Fibroblast of peridontal ligament (primary cell): Measurements from ENCODE around the gene CTXND1.

ENCODE experiments used
- DNase-seq: peaks from one replicate; pipeline ENCODE4 v3.0.0-alpha.2; 2010; ENCODE audit errors: extremely low read depth

CTXND1 gene

DNA sequence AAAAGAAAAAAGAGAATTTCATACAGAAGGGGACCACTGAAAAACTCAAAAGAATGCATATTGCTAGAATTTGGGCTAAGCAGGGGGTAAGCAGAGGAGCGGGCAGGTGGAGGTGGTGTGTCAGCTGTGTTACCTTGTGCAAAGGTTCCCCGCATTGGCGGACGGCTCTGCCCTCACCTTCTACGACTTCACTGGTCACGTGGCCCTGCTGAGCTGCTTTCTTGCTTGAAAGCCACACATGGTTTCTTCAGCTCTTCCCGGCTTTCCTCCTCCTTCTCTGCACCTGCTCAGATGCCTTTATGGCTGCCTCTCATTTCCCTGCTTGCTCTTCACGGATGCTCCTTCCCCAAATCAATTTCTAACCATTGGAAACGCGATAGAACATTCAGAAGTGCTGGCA, 68.7 kb downstream of the CTXND1 start:
- DNase-seq = no peak

DNA sequence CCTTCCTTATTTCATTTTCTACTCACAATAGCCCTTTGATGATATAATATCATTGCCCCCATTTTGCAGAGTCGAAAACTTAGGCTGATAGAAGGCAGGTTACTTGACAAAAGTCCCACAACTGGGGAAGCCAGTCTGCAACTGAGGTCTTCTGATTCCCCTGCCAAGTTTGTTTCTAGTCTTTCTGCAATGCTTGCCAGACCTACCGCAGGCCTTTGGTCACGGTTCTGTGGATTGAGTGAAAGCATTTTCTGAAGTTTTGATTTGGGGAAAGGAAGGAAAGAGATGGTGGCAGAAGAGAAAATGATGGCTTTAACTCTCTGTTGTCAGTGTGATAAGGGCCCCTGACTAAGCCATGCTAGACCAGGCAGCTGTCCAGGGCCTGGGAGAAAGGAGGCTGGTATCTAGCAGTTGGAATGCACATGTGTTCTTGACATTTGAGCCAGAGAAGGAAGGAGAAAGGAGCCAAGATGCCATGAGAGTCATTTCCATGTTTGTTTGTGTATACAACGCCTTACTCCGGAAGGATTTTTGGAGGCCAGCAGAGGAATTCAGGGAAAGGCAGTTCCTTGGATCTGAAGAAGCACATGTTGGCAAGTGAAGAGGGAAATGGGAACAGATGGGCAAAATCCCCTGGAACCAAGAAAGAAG, 69.3 kb downstream of the CTXND1 start:
- DNase-seq = peak; percentile 92

DNA sequence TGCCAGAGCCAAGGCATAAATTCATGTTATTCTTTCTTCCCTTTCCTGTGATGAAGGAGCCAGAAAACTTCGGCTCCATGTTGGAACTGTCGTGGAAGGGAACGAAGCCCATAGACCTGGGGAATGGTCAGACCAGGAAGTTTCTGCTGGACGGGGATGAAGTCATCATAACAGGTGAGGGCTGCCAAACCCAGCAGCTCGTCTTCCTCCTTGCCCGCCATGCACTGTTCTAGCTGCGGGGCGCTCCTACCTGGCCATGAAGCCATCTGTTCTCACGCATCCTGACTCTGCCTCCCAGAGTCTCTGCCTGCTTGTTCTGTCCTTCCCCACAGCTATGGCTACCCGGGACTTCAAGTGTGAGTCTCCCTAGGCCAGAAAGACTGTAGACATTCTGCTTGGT, 71.0 kb downstream of the CTXND1 start:
- no peak for DNase-seq

DNA sequence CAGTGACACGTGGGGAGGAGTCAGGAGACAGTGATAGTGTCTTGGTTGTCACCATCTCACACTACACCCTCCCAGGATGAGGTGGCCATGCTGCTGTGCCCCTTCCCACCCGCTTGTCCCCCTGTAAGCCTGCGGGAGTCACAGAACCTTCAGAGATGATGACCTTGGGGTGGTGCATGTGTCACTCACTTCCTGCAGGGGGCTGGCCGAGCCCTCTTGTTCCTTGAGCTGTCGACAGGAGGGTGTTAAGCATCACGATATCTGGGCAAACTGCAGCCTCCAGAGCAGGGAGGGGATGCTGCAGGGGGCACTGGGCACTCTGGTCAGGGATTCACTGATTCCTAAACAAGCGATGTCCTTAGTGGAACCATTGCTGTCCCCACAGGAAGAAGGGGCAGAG, 71.5 kb downstream of the CTXND1 start:
- no peak for DNase-seq

DNA sequence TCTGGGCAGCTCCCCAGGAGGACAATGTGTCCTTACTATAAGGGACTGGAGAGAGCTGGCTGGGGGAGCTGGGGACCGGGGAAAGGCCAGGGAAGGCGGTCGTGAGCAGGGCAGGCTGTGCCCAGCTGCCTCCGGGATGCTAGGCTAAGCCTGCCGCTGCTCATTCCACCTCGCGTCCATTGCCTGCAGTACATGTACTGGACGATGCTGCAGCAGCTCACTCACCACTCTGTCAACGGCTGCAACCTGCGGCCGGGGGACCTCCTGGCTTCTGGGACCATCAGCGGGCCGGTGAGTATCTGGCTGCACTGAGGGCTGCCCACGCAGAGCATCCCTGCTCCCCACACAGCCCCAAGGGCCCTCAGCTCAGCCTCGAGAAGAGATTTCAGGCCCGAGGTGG, 72.1 kb downstream of the CTXND1 start:
- DNase-seq = no peak

DNA sequence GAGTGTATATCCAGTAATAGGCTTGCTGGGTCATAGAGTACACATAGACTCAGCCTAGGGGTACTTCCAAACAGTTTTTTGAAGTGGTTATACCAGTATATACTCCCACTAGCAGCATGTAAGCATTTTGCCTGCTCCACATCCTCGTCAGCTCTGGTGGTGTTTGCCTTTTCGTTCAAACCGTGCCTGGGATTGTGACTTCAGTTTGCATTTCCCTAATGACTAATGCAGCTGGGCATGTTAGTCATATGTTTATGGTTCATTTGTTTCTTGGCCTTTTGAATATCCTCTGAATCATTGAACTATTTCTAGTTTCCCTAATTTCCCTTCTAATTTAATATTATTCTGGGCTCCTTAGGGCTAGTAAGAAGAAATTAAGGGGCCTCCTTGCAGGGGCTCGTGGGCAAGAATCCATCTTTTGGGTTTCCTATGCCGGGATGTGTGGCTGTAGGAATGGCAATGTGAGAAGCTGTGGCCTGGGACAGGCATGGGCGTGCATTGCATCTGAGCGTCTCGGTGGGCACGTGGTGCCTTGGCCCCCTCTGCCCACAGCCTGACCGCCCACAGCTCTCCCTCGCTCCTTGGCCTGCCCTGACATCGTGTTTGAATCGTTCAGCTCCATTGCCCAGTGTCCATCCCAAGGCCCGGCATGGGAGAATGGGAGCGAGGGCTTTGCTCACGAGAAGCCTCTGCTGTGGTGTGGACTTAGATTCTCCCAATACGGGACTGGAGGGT, 72.8 kb downstream of the CTXND1 start:
- DNase-seq = peak; percentile 89

DNA sequence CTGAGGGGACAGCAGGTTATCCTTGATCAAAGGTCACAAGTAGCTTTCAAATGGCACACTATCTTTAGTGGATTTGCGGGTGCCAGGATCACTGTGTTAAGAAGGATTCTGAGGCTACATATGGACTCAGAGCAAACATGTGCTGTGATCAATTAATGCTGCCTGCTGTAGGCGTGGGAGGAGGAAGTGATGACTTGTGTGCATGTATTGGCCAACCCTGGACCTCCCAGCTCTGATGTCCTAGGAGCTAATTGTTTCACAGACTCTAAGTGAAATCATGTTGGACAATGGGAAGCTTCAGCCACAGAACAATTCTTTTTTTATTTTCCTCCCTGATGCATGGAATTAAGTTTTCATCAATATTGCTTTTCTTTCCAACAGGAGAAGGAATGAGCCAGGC, 74.9 kb downstream of the CTXND1 start:
- no peak for DNase-seq

DNA sequence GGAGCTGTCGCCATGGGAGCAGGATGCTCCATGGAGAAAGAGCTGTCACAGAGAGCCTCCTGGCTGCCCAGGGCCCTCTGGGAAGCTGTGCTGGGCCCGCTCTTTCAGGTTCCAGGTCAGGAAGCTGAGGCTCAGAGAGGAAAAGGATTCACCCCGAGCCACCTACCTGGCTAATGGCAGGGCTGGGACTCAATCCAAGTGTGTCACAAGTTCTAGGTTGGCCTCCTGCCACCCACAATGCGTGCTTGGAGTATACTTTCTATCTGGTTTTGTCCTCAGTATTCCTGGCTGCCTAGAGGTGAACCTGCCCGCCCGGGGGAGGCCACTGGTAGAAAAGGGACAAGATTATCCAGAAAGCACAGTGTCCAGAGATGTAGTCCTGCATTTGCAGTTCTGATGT, 75.6 kb downstream of the CTXND1 start:
- DNase-seq = no peak

DNA sequence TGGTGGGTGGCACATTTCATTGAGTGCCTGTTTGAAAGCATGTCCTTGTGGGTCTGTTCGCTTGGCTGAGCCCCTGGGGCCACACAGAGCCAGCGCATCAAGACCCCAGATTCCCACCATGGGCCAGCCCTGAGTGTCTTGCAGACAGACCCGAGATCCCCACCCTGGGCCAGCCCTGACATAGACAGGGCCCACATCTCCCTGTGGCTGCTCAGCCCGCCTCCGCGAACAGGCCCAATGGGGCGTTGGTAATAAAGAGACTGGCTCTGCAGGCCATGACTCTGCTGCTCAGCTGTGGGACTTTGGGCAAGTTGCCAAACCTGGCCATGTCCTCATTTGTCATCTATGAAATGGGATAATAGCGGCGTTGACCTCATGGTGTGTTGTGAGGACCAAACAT, 76.6 kb downstream of the CTXND1 start:
- no peak for DNase-seq

DNA sequence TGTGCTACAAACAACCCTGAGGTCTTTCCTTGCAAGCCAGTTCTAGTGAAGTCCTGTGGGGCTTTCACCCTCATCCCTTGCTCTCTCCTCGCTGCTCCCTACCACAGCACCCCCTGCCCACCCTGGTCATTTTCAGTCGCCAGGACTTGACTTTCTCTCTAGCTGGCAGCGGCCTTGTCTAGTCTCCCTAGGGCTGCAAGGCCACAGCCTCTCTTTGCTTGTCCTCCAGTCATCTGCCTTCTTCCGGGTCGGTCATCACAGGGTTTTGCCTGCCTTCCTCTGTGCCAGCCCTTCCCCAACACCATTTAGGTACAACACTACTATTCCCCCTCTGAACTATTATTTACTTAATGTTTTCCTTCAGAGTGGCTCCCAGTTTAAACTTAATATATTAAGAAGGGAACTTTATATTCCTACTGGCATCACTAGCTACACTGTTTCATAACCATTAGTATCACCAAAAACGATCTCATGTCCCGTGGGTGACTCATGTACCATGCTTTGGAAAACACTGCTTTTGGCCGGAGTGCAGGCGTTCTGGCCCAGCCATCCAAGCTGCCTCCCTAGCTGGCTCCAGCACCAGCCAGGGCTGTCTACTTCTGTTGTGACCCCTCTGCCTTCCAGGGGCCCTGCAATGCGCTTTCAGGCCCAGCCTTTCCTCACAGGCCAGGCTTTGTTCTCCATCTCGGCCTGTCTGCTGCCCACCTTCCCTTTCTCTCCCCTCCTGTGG, 77.8 kb downstream of the CTXND1 start:
- DNase-seq = peak; percentile 89

DNA sequence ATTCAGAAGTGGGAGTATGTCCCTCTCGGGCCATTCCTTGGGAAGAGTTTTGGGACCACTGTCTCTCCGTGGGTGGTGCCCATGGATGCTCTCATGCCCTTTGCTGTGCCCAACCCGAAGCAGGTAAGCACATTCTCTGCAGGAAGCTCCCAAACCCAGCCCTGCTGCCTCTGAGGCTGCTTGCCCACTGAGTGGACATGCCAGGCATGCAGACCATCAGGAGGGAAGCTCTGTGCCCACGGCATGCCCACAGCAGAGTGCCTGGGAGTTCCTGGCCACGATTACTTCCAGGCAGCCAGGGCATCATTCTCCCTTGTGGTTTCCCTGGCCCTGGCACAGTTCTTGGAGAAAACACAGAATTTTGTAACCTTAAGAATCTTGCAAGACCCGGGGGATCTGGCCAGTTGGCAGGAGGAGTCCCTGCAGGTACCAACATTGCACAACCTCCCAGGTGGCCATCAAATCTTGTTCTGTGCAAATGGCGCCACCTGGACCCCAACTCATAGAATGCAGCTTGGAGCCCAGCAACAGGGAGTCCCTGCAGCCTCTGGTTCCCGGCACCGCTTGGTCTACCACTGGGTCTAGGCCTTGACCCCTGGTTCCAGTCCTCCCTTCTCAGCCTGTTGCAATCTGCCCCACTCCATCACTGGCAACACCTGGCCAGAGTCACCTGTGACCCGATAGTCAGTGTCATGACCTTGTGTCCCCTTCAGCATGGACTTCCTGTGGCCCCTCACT, 78.8 kb downstream of the CTXND1 start:
- peak; percentile 40 for DNase-seq

DNA sequence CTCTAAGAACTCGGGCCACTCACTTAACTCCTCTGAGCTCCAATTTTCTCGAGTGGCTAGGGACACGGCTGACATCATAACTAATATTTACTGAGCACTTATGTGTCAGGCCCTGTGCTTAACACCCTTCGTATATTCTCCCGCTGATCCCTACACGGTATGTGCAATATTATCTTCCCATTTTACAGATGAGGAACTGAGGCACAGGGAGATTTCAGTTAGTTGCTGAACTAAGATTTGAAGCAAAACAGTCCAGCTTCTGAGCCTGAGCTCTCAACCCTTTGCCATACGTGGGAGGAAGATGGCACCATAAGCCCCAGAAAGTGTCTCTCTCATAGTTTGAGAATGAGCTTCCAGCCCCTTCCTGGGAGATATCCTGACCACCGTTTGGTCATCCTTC, 79.6 kb downstream of the CTXND1 start:
- no peak for DNase-seq

DNA sequence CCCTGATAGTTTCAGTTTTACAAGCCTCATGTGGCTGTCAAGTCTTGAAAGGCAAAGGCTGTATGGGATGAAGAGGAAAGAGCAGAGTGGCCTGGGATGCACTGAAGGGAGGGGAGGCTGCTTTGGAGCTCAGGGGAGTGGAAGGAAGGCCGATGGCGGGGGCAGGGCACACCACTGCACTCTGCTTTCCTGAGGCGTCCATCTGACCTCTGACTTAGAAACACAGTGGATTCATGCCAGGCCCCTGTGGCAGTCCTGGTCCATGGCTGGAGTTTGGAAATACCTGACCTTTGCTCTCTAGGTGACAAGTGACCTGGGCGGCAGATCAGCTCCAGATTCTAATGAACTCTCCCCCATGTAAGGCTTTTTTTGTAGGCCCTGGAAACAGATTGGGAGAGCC, 80.2 kb downstream of the CTXND1 start:
- DNase-seq = no peak

DNA sequence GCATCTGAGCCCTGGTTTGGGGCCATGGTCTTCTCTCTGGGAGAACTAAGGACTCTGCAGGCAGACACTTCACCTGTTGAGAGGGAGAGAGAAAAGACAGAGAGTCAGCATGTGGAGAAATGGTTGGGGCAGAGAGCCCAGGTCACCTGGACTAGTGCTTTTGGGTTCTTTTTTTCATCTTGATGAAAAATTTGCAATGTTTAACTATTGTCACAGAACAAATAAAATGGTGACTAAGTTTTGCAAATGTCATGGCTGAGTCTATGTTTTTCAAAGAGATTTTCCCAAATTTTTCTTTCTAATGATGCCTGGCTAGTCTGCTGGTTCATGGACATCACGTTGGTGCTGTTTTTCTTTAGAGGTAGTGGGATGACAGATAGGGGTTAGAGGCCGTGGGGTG, 81.4 kb downstream of the CTXND1 start:
- no peak for DNase-seq

DNA sequence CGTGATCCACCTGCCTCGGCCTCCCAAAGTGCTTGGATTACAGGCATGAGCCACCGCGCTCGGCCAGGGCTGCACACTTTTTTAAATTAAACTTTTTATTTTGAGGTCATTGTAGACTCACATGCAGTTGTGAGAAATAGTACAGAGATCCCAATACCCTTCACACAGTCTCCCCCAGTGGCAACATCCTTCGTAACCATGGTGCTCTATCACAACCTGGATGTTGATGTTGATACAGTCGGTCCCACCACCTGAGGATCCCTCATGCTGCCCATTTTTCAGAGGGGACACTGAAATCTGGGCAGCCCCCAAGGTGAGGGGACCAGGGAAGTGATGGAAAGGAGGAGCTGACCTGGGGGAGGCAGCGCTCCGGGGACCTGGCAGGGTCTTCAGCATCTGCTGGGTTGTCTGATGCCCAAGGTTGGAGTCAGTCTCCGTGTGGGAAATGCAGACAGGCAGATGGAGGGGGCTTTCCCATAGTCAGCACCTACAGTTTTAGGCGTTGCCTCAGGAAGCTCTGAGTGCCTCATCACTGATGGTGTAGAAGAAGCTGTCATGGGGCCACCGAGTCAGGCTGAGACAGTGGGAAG, 82.2 kb downstream of the CTXND1 start:
- DNase-seq = no peak

DNA sequence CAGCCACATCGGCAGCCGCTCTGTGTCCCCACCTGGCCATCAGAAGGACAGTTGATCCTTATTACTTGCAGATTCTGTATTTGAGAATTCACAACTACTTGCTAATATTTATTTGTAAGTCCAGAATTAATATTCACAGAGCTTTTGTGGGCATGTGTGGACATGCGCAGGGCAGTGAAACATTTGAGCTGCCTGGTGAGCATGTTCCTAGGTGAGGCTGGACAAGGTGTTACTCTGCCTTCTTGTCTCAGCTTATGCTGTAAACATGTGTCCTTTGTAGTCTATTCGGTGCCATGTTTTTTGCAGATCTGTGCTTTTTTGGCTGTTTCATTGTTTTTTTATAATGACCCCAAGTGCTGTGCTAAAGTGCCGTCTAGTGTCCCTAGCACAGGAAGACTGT, 83.6 kb downstream of the CTXND1 start:
- DNase-seq = no peak

DNA sequence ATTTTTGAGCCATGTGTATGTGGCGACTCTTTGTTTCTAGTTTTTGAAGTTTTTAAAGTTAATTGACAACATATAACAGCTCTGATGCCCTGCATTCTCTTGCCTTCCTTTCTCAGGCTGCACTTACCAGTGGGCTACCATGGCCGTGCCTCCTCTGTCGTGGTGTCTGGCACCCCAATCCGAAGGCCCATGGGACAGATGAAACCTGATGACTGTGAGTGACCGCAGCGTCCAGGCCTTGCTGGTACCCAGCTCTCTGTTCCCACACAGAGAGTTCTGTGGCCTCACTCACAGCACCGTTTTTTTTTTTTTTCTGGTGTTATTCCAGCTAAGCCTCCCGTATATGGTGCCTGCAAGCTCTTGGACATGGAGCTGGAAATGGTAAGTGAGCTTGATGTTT, 84.1 kb downstream of the CTXND1 start:
- no peak for DNase-seq

DNA sequence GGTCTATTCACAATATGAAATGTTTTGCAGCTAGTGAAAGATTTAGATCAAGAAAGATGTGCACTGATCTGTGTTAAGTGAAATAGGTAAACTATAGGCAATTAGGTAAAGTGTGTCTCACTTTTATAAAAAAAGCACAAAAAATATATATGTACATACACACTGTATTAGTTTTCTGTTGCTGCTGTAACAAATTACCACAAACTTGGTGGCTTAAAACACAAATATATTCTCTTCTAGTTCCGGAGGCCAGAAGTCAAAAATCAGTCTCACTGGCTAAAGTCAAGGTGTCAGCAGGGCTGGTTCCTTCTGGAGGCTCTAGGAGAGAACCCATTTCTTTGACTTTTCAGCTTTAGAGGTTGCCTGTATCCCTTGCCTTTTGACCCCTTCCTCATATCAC, 88.1 kb downstream of the CTXND1 start:
- no peak for DNase-seq

DNA sequence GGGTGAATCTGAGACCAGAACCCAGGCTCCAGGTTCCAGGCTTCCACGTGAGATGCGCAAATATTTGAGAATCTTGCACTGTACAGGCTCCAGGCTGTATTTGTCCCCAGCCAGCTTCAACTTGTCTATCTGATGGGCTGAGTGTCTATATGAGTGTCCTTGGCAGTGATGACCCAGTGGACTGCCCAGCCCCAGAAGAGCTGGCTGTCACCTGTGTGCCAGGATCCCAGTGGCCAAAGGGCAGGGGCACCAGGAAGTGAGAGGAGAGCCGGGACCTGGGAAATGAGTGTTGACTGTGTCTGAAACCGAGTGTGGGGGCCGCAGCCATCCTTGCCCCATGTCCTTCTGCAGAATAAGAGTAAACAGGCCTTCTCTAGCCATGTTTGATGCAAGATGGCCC, 88.8 kb downstream of the CTXND1 start:
- DNase-seq = no peak

DNA sequence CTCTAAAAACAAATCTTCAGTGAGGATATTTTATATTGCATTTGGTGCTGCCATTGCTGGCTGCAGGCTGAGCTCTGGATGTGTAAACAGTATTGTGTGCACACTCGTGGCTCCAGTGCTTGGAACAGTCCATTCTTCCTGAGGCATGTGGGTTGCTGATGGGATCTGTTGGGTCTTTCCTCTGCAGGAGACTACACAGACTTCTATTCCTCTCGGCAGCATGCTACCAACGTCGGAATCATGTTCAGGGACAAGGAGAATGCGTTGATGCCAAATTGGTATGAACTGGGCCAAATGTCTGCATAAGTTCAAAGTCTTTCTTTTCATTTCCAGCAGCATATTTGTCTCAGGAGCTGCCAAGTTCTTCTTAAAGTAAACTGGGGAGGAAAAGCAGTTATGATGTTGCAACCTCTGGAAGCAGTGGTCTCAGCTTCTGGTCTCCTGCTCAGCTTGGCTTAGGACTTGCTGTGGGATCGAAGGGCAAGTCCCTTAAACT, 89.9 kb downstream of the CTXND1 start:
- peak; percentile 70 for DNase-seq

DNA sequence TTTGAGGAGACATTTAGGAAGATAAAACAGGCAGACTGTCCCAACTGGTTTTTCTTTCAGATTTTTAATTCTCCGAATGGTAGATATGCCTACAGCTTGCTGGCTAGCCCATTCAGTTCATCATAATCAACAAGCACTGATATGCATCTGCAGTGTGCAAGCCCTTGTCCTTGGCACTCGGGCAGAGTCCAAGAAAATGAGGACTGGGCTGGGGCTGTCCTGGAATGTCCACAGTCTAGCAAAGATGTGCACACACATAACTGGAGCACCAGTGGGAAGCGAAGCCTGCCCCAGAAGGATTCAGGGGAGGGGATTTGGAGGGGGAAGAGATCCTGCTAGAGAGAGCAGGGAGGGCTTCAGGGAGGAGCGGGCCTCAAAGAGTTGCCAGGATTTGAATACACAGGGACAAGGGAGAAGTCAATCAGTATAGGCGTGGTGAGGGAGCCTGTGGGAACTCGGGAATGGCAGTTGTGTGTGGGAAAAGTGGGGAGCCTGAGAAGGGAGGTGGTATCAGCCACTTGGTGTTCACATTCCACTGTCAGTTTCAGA, 90.5 kb downstream of the CTXND1 start:
- DNase-seq = no peak
